Peyer's patch (tissue), 4 donors: ENCODE measurements around the gene SLC39A5.

ENCODE experiments used
- CTCF ChIP-seq, 6 experiments: fragments of 450-650 bp in 4 of 6; fragments of 200-600 bp in 2 of 6; sonication (generic) in 1 of 6; IDR thresholded peaks; one replicate each; pipeline ENCODE4 v1.5.1; 2017 to 2019; ENCODE audit warnings: antibody characterized with exemption in 6 of 6, mild to moderate bottlenecking in 3 of 6, moderate library complexity in 1 of 6
- POLR2A ChIP-seq, 2 donors: fragments of 450-650 bp; IDR thresholded peaks; one replicate each; pipeline ENCODE4 v1.5.1; 2017; ENCODE audit warnings: antibody characterized with exemption in 2 of 2, mild to moderate bottlenecking in 2 of 2, moderate library complexity in 2 of 2

GRCh38 chr12:56189918-56190694, 39.7 kb upstream of the SLC39A5 start:
- TF ChIP-seq CTCF (IDR thresholded peaks at IDR 0.05) (peak in 1 of 6 experiments; percentile 3), POLR2A (IDR thresholded peaks at IDR 0.05) (peak in 1 of 2 donors; percentile 16)
